Activated naive CD8-positive, alpha-beta T cell treated with anti-CD3 and anti-CD28 coated beads for 36 hours (primary cell): Measurements from ENCODE around the gene HIVEP1. TPM values are rescaled to one million over a fixed set of nuclear protein-coding genes. Genes with fewer than 3 reads are reported as not detected.
"Not testable (repeated sequence)": the region's sequence is repeated elsewhere in the genome, so short reads cannot be mapped to it uniquely, and the experiment has no call there.

Experiments
- DNase-seq: peaks from one replicate; pipeline ENCODE4 v3.0.0; 2021
- H3K27ac Mint-ChIP-seq: one replicate; pipeline ENCODE4 v1.8.0; 2022; ENCODE audit warnings: mild to moderate bottlenecking, moderate library complexity, mixed read lengths
- H3K27me3 Mint-ChIP-seq: one replicate; pipeline ENCODE4 v1.8.0; 2022; ENCODE audit warnings: mild to moderate bottlenecking, mixed read lengths
- H3K36me3 Mint-ChIP-seq: one replicate; pipeline ENCODE4 v1.8.0; 2021; ENCODE audit warnings: mild to moderate bottlenecking, mixed read lengths
- H3K4me1 Mint-ChIP-seq: one replicate; pipeline ENCODE4 v1.8.0; 2021; ENCODE audit warnings: mixed read lengths
- H3K4me3 Mint-ChIP-seq: one replicate; pipeline ENCODE4 v1.8.0; 2022; ENCODE audit warnings: mild to moderate bottlenecking, moderate library complexity, mixed read lengths
- H3K9me3 Mint-ChIP-seq: one replicate; pipeline ENCODE4 v1.8.0; 2022; ENCODE audit warnings: mixed read lengths
- total RNA-seq, 2 experiments: library from RNA; stranded (reverse); gene quantifications; one replicate each; pipeline ENCODE4 v1.2.3, GENCODE V29; 2021

HIVEP1 gene
- total RNA-seq, 2 experiments from 2014 or later = 33.9 to 41.9 TPM

DNA sequence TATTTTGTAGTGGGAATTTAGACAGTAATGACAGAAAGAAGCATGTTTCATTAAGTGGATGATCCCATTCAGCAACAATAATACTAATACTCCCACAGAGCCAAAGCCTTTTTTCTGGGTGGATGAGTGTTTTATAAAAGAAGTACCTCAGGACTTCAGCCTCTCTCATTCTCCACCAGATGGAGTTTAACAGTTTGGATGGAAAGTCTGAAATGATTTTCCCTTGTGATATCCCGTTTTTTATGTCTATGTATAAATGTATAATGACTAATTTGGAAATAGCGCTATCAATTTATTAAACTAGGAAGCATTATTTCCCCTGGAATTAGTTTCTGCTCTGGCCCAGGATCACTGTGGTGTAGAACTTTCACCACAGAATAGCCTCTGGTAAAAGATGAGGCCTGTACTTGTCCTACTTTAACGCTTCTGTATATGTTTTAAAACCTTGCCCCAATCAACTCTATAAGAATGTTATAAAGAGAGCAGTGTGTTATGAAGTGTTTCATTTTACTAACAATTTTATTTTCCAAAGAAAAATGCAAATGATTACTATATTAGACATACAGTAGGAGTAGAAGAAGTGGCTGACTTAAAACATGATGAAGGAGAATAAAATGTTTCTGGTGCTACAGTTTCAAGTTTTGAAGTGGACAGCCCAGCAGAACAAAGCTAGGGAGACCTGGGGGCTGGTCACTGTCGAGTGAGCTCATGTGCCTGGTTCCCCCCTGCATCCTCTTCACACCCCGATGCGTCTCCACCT lies 135.6 kb downstream of the HIVEP1 start:
- no peak overlapping the region for H3K4me3 Mint-ChIP-seq
- peaks cover 19% of the 10 kb centered on the region for H3K4me1 Mint-ChIP-seq
- no peaks in the 10 kb centered on the region for H3K27me3 Mint-ChIP-seq
- peaks cover 25% of the 10 kb centered on the region for H3K36me3 Mint-ChIP-seq
- H3K27ac Mint-ChIP-seq = peak overlapping the region; percentile 44
- no peaks in the 10 kb centered on the region for H3K9me3 Mint-ChIP-seq
- DNase-seq = no peak

DNA sequence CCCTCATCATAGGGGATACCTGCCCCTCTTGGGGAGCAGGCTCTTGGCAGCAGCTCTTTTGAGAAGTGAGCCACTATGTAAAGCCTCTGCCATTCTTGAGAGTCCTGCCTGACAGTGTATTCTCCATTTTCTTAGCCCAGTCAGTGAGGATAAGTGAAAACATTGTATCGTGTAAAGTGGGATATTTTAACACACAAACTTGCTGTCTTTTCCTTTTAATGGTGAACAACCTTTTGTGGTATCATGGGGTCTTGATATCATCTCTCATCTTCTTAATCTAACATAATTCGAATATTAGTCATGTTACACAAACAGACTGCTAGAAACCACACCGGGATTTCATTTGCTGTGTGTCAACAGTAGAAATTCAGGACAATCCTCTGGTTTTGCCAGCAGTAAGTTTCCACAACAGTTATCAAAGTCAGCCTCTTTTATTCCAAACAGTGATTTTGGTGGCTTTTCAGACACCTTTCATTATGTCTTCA lies 136.2 kb downstream of the HIVEP1 start:
- Mint-ChIP-seq H3K4me3 (no peak overlapping the region), H3K27ac (peak overlapping the region; percentile 44), H3K4me1 (peaks cover 19% of the 10 kb centered on the region), H3K9me3 (no peaks in the 10 kb centered on the region), H3K27me3 (no peaks in the 10 kb centered on the region), H3K36me3 (peaks cover 21% of the 10 kb centered on the region)
- no peak for DNase-seq

DNA sequence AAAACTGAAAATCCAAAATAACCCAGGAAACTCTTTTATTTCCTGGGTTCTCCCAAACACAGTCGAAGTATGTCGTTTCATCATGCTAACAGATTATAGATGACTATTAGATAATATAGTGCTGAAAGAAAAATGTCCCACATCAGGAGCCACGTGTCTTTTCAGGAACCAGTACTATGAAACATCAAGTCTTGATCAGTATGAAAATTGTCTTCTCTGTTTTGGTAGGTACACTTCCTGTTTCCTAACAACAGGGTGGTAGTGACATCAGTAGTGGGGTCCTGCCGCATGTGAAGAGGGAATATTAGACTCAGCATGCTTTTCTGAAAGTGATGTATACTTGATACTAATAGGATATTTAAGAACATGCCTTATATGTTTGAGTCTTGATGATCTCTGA lies 136.7 kb downstream of the HIVEP1 start:
- no peak for DNase-seq
- peak overlapping the region; percentile 44 for H3K27ac Mint-ChIP-seq
- no peaks in the 10 kb centered on the region for H3K27me3 Mint-ChIP-seq
- H3K4me3 Mint-ChIP-seq = no peak overlapping the region
- H3K9me3 Mint-ChIP-seq = no peaks in the 10 kb centered on the region
- peaks cover 19% of the 10 kb centered on the region for H3K4me1 Mint-ChIP-seq
- H3K36me3 Mint-ChIP-seq = peaks cover 17% of the 10 kb centered on the region

DNA sequence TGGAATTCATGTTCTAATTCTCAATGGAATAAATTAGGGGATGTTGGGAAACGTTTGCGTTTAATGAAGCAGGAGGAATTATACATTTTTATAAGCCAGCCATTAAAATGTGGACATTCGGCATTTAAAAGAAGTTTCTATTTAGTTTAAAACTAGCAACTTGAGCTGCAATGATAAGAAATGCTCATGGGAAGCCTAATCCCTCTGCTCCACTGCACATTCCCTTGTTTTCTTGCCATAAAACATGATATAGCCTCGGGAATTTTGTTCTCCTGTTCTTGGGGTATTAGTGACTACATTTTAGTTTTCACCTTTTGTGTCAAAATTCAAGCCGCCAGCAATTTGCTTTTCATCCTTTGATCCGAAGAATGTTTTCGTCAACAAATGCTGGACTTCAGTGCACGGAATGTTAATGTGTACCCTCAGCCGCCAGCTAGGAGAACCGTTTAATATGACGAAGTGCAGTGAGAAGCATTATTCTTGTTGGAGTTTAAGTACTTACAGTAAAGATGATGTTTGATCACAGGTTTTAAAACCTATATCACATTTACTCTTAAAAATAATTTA lies 137.9 kb downstream of the HIVEP1 start:
- Mint-ChIP-seq H3K4me3 (no peak overlapping the region), H3K27ac (no peak overlapping the region), H3K9me3 (no peaks in the 10 kb centered on the region), H3K36me3 (peaks cover 12% of the 10 kb centered on the region), H3K27me3 (no peaks in the 10 kb centered on the region), H3K4me1 (peaks cover 19% of the 10 kb centered on the region)
- DNase-seq = no peak

DNA sequence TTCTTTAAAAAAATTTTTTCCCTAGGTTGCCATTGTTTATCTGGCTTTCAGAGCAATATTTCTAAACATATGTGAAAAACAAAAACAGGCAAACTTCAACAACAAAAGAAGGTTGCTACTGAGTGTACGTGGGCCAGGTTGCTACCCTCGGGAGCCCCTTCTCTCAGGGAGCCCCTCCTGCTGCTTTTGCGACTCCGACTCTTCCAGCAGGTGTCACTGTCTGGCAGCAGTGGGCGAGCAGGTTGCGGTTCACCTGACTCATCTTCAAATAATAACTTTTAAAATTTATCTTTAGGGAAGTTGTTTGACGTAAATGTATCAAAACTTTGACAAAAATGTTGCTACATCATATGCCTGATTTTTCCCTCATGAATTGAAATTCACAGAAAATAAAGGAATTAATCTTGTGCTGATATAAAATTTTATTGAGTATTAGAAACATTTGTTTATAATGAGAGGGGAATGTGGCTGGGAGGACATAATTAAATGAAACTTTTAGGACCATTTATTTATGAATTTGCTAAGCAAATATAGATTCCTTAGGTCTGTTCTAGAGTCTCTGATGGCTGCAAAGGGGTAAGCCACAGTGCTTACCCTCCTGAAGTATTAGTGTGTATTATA lies 138.8 kb downstream of the HIVEP1 start:
- H3K9me3 Mint-ChIP-seq = no peaks in the 10 kb centered on the region
- H3K27ac Mint-ChIP-seq = no peak overlapping the region
- peaks cover 17% of the 10 kb centered on the region for H3K36me3 Mint-ChIP-seq
- no peak overlapping the region for H3K4me3 Mint-ChIP-seq
- peaks cover 19% of the 10 kb centered on the region for H3K4me1 Mint-ChIP-seq
- peak; percentile 44 for DNase-seq
- H3K27me3 Mint-ChIP-seq = no peaks in the 10 kb centered on the region

DNA sequence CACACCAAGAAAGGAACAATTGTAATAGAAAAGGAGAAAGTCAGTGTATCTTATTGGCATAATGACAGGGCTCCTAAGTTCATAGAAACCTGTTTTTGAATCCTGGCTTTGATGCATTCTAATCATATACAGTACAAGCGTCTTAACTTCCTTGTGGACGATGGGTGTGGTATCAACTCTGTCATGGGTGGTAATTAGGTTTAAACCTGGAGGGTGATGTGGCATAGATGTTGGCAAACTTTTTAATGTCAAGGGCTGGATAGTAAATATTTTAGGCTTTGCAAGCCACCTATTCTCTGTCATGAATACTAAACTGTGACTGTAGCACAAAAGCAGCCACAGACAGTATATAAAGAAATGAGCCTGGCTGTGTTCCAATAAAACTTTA lies 139.3 kb downstream of the HIVEP1 start:
- no peak for DNase-seq
- H3K27ac Mint-ChIP-seq = no peak overlapping the region

DNA sequence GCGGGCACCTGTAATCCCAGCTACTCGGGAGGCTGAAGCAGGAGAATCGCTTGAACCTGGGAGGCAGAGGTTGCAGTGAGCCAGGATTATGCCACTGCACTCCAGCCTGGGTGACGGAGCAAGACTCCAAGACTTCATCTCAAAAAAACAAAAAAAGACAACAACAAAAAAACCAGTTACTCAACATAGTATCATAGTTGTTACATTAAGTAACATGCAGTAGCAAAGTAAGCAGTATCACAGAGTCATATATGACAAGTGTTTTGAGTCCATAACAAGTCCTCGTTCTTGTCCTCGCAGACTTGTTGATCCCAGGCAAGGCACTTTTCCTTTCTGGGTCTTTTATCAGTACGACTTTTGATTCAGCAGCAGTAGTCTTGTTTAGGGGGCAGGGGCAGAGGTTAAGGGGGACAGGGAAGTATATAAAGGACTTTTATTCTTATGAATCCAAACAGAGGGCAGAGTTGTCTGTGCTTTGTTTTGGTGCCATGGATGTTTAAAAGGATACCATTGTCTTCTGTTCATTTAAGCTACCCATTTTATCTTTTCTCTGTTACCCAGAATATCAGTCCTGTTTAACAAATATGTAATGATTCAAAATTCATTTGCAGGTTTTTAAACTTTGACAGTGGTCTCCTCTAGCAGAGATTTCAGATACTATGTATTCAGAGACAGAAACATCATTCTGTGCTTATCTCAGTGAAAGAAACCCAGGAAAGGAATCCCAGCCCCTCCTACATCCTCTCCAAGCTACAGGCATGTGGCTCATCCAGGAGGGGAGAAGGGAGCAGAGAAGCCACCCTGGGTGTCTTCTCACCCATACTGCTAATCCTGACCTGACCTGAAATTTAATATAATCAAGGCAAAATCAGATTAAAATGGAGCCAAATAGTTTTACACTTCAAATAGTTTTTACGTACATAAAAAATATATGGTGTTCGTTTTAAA lies 140.2 kb downstream of the HIVEP1 start:
- Mint-ChIP-seq H3K4me1 (peaks cover 21% of the 10 kb centered on the region), H3K4me3 (no peak overlapping the region), H3K27ac (no peak overlapping the region), H3K27me3 (no peaks in the 10 kb centered on the region), H3K36me3 (peaks cover 23% of the 10 kb centered on the region), H3K9me3 (no peaks in the 10 kb centered on the region)
- DNase-seq = no peak

More for the DNA sequence above, 139.3 kb downstream of the HIVEP1 start:
- H3K27me3 Mint-ChIP-seq = no peaks in the 10 kb centered on the region
- peaks cover 21% of the 10 kb centered on the region for H3K4me1 Mint-ChIP-seq
- no peak overlapping the region for H3K4me3 Mint-ChIP-seq
- H3K36me3 Mint-ChIP-seq = peaks cover 17% of the 10 kb centered on the region
- H3K9me3 Mint-ChIP-seq = no peaks in the 10 kb centered on the region

DNA sequence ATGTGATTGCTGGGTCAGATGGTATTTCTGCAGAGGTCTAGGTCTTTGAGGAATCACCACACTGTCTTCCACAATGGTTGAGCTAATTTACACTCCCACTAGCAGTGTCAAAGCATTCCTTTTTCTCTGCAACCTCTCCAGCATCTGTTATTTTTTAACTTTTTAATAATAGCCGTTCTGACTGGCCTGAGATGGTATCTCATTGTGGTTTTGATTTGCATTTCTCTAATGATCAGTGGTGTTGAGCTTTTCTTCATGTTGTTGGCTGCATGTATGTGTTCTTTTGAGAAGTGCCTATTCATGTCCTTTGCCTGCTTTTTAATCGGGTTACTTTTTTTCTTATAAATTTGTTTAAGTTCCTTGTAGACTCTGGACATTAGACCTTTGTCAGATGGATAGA lies 143.7 kb downstream of the HIVEP1 start:
- peaks cover 26% of the 10 kb centered on the region for H3K36me3 Mint-ChIP-seq
- not testable (repeated sequence) for H3K27ac Mint-ChIP-seq, H3K4me1 Mint-ChIP-seq, DNase-seq, H3K27me3 Mint-ChIP-seq, H3K4me3 Mint-ChIP-seq, H3K9me3 Mint-ChIP-seq

DNA sequence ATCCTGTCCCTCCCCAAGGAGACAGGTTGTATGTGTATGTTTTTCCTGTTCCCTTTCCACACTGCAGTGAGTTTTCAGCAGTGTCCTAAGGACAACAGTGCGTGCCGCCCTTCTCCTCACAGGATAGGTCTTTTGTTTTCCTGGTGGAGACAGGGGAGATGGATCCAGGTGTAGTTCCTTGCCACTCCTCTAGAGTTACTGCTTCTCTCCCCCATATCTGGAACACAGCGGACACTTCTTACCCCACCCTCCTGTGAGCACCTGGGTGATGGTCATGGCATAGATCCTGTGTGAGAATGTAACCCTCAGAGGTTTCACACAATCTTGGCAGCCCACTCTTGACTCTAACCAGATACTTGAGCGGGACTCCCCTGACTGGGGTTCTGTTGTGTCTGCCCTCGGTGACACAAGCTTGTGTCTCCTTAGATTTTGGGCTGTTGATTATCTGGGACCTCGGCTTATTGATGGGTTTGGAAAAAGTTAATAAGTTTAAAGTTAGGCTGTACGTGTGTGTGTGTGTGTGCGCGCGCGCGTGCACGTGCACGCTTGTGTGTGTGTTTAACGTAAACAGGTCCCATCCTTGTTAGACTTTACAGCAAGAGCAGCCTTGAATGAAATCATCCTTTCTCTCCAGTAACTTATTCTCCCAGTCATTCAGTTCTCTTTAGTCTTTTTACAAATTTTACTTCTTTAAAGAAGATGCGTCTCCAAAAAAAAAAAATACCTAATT lies 146.7 kb downstream of the HIVEP1 start:
- DNase-seq = no peak
- Mint-ChIP-seq H3K4me3 (no peak overlapping the region), H3K9me3 (no peaks in the 10 kb centered on the region), H3K27me3 (no peaks in the 10 kb centered on the region), H3K27ac (no peak overlapping the region), H3K36me3 (peaks cover 46% of the 10 kb centered on the region), H3K4me1 (peaks cover 26% of the 10 kb centered on the region)

DNA sequence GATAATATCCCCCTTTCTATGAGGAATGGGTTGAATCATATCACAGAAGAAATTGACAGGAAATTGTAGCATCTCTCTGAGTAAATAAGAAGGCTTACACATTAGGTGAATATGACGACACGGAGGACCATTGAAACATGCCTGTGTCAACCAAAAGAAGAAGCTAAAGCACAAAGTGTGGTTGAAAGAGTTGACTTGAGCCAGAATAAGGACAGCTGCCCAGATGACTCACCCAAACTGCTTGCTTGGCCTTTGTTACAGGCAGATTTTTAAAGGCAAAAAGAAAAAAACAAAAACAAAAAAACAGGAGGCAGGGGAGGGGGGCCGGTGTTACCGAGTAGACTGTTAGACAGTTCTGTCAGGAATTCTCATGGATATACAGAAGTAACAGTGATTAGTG lies 148.2 kb downstream of the HIVEP1 start:
- Mint-ChIP-seq H3K4me1 (peaks cover 28% of the 10 kb centered on the region), H3K36me3 (peaks cover 45% of the 10 kb centered on the region), H3K4me3 (no peak overlapping the region), H3K27me3 (no peaks in the 10 kb centered on the region), H3K9me3 (no peaks in the 10 kb centered on the region), H3K27ac (no peak overlapping the region)
- no peak for DNase-seq

DNA sequence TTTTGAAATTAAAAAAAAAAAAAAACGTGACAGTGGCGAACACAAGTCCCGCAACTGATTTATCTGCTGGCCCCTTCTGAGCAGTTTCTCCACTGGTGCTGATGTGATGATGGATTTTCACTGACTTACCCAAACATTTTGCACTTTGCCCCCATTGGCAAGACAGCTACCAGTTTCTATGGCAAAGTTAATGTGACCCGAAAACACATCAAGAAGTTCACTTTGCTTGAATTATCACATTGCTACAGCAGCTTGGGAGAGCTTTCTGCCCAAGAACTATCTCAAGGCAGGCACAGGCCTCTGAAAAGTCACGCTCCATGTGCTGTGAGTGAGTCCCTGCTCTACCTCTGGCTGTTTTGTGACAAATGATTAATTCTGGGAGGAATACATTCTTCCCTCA lies 150.1 kb downstream of the HIVEP1 start:
- Mint-ChIP-seq H3K36me3 (peaks cover 38% of the 10 kb centered on the region), H3K4me1 (peaks cover 21% of the 10 kb centered on the region), H3K27me3 (no peaks in the 10 kb centered on the region), H3K4me3 (no peak overlapping the region), H3K9me3 (no peaks in the 10 kb centered on the region), H3K27ac (no peak overlapping the region)
- no peak for DNase-seq

DNA sequence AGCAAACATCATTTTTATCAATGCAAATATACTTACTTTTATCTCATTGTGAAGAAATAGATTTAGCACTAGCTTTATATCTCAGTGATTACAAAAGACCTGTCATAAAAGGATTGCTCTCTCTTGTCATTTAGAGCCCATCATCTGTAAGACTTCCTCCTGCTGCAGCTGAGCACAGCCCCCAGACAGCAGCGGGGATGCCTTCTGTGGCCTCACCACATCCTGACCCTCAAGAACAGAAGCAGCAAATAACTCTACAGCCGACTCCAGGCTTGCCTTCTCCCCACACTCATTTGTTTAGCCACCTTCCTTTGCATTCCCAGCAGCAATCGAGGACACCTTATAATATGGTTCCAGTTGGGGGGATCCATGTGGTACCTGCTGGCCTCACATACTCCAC lies 151.0 kb downstream of the HIVEP1 start:
- Mint-ChIP-seq H3K27ac (peak overlapping the region; percentile 11), H3K4me1 (peaks cover 19% of the 10 kb centered on the region), H3K36me3 (peaks cover 30% of the 10 kb centered on the region), H3K4me3 (no peak overlapping the region), H3K9me3 (no peaks in the 10 kb centered on the region), H3K27me3 (no peaks in the 10 kb centered on the region)
- peak; percentile 15 for DNase-seq

DNA sequence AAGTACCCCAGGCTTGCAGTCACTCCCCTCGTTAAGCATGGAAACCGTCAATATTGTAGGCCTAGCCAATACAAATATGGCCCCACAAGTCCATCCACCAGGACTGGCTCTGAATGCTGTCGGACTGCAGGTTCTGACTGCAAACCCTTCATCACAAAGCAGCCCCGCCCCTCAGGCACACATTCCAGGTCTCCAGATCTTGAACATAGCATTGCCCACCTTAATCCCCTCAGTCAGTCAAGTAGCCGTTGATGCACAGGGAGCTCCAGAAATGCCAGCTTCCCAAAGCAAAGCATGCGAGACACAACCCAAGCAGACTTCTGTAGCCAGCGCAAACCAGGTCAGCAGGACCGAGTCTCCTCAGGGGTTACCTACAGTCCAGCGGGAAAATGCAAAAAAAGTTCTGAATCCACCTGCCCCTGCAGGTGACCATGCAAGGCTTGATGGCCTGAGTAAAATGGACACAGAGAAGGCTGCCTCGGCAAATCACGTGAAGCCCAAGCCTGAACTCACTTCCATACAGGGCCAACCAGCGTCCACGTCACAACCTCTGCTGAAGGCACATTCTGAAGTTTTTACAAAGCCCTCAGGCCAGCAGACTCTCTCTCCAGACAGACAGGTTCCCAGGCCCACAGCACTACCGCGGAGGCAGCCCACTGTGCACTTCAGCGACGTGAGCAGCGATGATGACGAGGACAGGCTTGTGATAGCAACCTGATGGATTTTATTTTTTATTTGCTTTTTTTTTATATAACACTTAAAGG lies 151.8 kb downstream of the HIVEP1 start:
- Mint-ChIP-seq H3K4me3 (no peak overlapping the region), H3K4me1 (peaks cover 19% of the 10 kb centered on the region), H3K9me3 (no peaks in the 10 kb centered on the region), H3K27me3 (no peaks in the 10 kb centered on the region), H3K36me3 (peaks cover 25% of the 10 kb centered on the region), H3K27ac (no peak overlapping the region)
- no peak for DNase-seq

DNA sequence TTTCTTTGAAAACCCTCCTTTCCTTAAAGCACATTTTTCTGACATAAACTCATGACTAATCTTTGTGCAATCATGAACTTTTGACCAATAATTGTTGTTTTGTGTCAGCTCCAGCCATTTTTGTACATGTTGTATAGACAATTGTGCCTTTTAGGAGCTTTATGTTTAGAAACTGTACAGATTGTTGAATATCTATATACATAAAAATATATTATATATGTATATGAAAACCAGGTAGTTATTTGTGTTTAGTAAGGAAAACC lies 152.3 kb downstream of the HIVEP1 start:
- no peak overlapping the region for H3K4me3 Mint-ChIP-seq
- H3K4me1 Mint-ChIP-seq = peaks cover 22% of the 10 kb centered on the region
- H3K27ac Mint-ChIP-seq = no peak overlapping the region
- no peaks in the 10 kb centered on the region for H3K9me3 Mint-ChIP-seq
- H3K36me3 Mint-ChIP-seq = peaks cover 25% of the 10 kb centered on the region
- no peak for DNase-seq
- H3K27me3 Mint-ChIP-seq = no peaks in the 10 kb centered on the region
